Mesothelial cell of epicardium (in vitro differentiated cells): ENCODE results near the gene WNT2. TPM values are rescaled to one million over a fixed set of nuclear protein-coding genes. Genes with fewer than 3 reads are reported as not detected.

Experiments
- DNase-seq, 2 experiments: peaks; one replicate each; pipeline ENCODE4 v3.0.0; 2021; ENCODE audit warnings: low spot score in 2 of 2; ENCODE audit not compliant: unreplicated experiment in 2 of 2
- H3K27ac Mint-ChIP-seq: 2 replicates; pipeline ENCODE4 v1.8.0; 2021; ENCODE audit warnings: mixed read lengths
- H3K27me3 Mint-ChIP-seq: 2 replicates; pipeline ENCODE4 v1.8.0; 2021; ENCODE audit warnings: low read depth, mixed read lengths
- H3K36me3 Mint-ChIP-seq: 2 replicates; pipeline ENCODE4 v1.8.0; 2021; ENCODE audit warnings: mixed read lengths
- H3K4me1 Mint-ChIP-seq: 2 replicates; pipeline ENCODE4 v1.8.0; 2021; ENCODE audit warnings: mixed read lengths
- H3K4me3 Mint-ChIP-seq: 2 replicates; pipeline ENCODE4 v1.8.0; 2021; ENCODE audit warnings: mild to moderate bottlenecking, moderate library complexity, mixed read lengths
- H3K9me3 Mint-ChIP-seq: 2 replicates; pipeline ENCODE4 v1.8.0; 2021; ENCODE audit warnings: mixed read lengths
- CTCF ChIP-seq: fragments of 200-600 bp; sonication (generic); IDR thresholded peaks from one replicate; pipeline ENCODE4 v1.5.0; 2021; ENCODE audit warnings: antibody characterized with exemption; ENCODE audit not compliant: unreplicated experiment
- total RNA-seq: library from RNA; stranded (reverse); gene quantifications from 3 replicates; pipeline ENCODE4 v1.2.1, GENCODE V29; 2021

Gene WNT2
- total RNA-seq, 1 donor from 2014 or later = 19.9 TPM

- no peaks in the 10 kb centered on the region for H3K36me3 Mint-ChIP-seq
- peaks cover 39% of the 10 kb centered on the region for H3K4me1 Mint-ChIP-seq
- no peak for TF ChIP-seq CTCF
- no peak for DNase-seq
- no peak overlapping the region for H3K4me3 Mint-ChIP-seq
- H3K27ac Mint-ChIP-seq = peak overlapping the region; percentile 41
- no peaks in the 10 kb centered on the region for H3K27me3 Mint-ChIP-seq
- H3K9me3 Mint-ChIP-seq = peaks cover under 1% of the 10 kb centered on the region
Measured at GRCh38 chr7:117272017-117272759, 50.7 kb downstream of the WNT2 start.

GRCh38 chr7:117271566-117271965, 51.3 kb downstream of the WNT2 start:
- Mint-ChIP-seq H3K27me3 (no peaks in the 10 kb centered on the region), H3K27ac (no peak overlapping the region), H3K36me3 (no peaks in the 10 kb centered on the region), H3K4me1 (peaks cover 35% of the 10 kb centered on the region), H3K4me3 (no peak overlapping the region), H3K9me3 (peaks cover 6% of the 10 kb centered on the region)
- DNase-seq = no peak
- TF ChIP-seq CTCF = no peak

- TF ChIP-seq CTCF = no peak
- Mint-ChIP-seq H3K27ac (peak overlapping the region; percentile 5), H3K4me3 (no peak overlapping the region), H3K4me1 (peaks cover 33% of the 10 kb centered on the region), H3K9me3 (peaks cover 11% of the 10 kb centered on the region), H3K36me3 (no peaks in the 10 kb centered on the region), H3K27me3 (no peaks in the 10 kb centered on the region)
- DNase-seq = no peak
Measured at GRCh38 chr7:117270371-117270770, 52.5 kb downstream of the WNT2 start.

GRCh38 chr7:117269886-117270285, 53.0 kb downstream of the WNT2 start:
- H3K27ac Mint-ChIP-seq = peak overlapping the region; percentile 5
- H3K27me3 Mint-ChIP-seq = no peaks in the 10 kb centered on the region
- H3K4me1 Mint-ChIP-seq = peaks cover 30% of the 10 kb centered on the region
- H3K9me3 Mint-ChIP-seq = peaks cover 11% of the 10 kb centered on the region
- no peaks in the 10 kb centered on the region for H3K36me3 Mint-ChIP-seq
- DNase-seq = no peak
- no peak overlapping the region for H3K4me3 Mint-ChIP-seq
- no peak for TF ChIP-seq CTCF

GRCh38 chr7:117269417-117269816, 53.4 kb downstream of the WNT2 start:
- Mint-ChIP-seq H3K4me1 (peaks cover 28% of the 10 kb centered on the region), H3K9me3 (peaks cover 11% of the 10 kb centered on the region), H3K27ac (peak overlapping the region; percentile 5), H3K36me3 (no peaks in the 10 kb centered on the region), H3K27me3 (no peaks in the 10 kb centered on the region), H3K4me3 (no peak overlapping the region)
- TF ChIP-seq CTCF = no peak
- DNase-seq = no peak

- H3K27ac Mint-ChIP-seq = no peak overlapping the region
- TF ChIP-seq CTCF = no peak
- H3K36me3 Mint-ChIP-seq = no peaks in the 10 kb centered on the region
- H3K4me3 Mint-ChIP-seq = no peak overlapping the region
- H3K9me3 Mint-ChIP-seq = peaks cover 22% of the 10 kb centered on the region
- H3K27me3 Mint-ChIP-seq = no peaks in the 10 kb centered on the region
- peaks cover 3% of the 10 kb centered on the region for H3K4me1 Mint-ChIP-seq
- DNase-seq = no peak
Measured at GRCh38 chr7:117264716-117265115, 58.1 kb downstream of the WNT2 start.
